SU-DHL-6 (cell line): ENCODE measurements around the gene PHPT1.

Source experiments
- H2AFZ ChIP-seq: fragments of 200-600 bp; sonication (generic); 2 replicates; pipeline ENCODE4 v1.6.1; 2014; ENCODE audit warnings: low read depth, mild to moderate bottlenecking, moderate library complexity, mixed read lengths, antibody characterized with exemption, low read length; ENCODE audit not compliant: severe bottlenecking
- H3F3A ChIP-seq: fragments of 200-600 bp; shearing (Covaris generic); 2 replicates; pipeline ENCODE4 v1.6.0; 2016; ENCODE audit warnings: antibody characterized with exemption, mild to moderate bottlenecking; ENCODE audit not compliant: insufficient read depth
- H3K27ac ChIP-seq: fragments of 200-600 bp; sonication (generic); 2 replicates; pipeline ENCODE4 v1.5.1; 2016; ENCODE audit warnings: low read depth, mild to moderate bottlenecking, low read length, moderate library complexity, mixed read lengths
- H3K27me3 ChIP-seq: fragments of 200-600 bp; sonication (generic), shearing (Covaris generic); 2 replicates; pipeline ENCODE4 v1.6.0; 2014; ENCODE audit warnings: mild to moderate bottlenecking, low read length
- H3K36me3 ChIP-seq: fragments of 200-600 bp; sonication (generic); 2 replicates; pipeline ENCODE4 v1.6.1; 2014; ENCODE audit warnings: mild to moderate bottlenecking, low read length, mixed read lengths
- H3K4me2 ChIP-seq: fragments of 300-600, 200-600 bp; shearing (Covaris generic), sonication (generic); 2 replicates; pipeline ENCODE4 v1.6.0; 2014; ENCODE audit warnings: low read length, low read depth, mild to moderate bottlenecking; ENCODE audit not compliant: poor library complexity, severe bottlenecking
- H3K4me3 ChIP-seq: fragments of 200-600 bp; sonication (generic); 2 replicates; pipeline ENCODE4 v1.5.1; 2014; ENCODE audit warnings: antibody characterized with exemption, low read length, mild to moderate bottlenecking, mixed read lengths; ENCODE audit not compliant: insufficient read depth, poor library complexity, severe bottlenecking
- H3K79me2 ChIP-seq: fragments of 200-600 bp; sonication (generic); 2 replicates; pipeline ENCODE4 v1.6.1; 2014; ENCODE audit warnings: mild to moderate bottlenecking, low read length, moderate library complexity; ENCODE audit not compliant: insufficient read depth
- H3K9ac ChIP-seq: fragments of 200-600 bp; sonication (generic); 2 replicates; pipeline ENCODE4 v1.7.0; 2014; ENCODE audit warnings: mild to moderate bottlenecking, low read length
- H3K9me2 ChIP-seq: fragments of 200-600 bp; sonication (generic); replicated peaks from 2 replicates; pipeline ENCODE4 v1.6.1; 2014; ENCODE audit warnings: low read length; ENCODE audit not compliant: insufficient read depth
- H3K9me3 ChIP-seq: fragments of 200-600 bp; sonication (generic); 2 replicates; pipeline ENCODE4 v1.6.1; 2014; ENCODE audit warnings: low read length, mixed read lengths; ENCODE audit not compliant: insufficient read depth
- H4K20me1 ChIP-seq: fragments of 200-600 bp; sonication (generic); 2 replicates; pipeline ENCODE4 v1.6.1; 2014; ENCODE audit warnings: low read depth, mild to moderate bottlenecking, antibody characterized with exemption, low read length, moderate library complexity, mixed read lengths
- CTCF ChIP-seq: fragments of 200-600 bp; sonication (generic); IDR thresholded peaks from one replicate; pipeline ENCODE4 v1.5.1; 2017; ENCODE audit warnings: antibody characterized with exemption, mild to moderate bottlenecking, low read length, moderate library complexity; ENCODE audit not compliant: insufficient read depth, poor library complexity, severe bottlenecking
- EZH2phosphoT487 ChIP-seq: fragments of 200-600 bp; sonication (generic), shearing (Covaris generic); conservative IDR thresholded peaks from 2 replicates; pipeline ENCODE4 v1.6.1; 2018; ENCODE audit warnings: mild to moderate bottlenecking, antibody characterized with exemption, low read length, moderate library complexity, mixed read lengths

The PHPT1 gene

DNA sequence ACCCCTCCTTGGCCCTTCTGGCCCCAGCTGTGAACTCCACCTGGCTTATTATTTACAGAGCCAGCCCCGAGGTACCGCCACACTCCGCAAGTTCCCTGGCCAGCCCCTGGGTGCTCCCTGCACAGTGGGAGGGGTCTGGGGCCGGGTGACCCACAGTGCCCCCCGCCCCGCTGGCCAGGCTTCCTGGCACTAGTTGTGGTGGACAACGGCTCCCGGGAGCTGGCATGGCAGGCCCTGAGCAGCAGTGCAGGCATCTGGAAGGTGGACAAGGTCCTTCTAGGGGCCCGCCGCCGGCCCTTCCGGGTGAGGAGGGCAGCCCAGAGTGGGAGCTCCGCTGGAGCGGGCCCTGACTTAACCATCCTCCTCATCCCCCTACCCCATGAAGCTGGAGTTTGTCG is 6.9 kb downstream of the PHPT1 start:
- no peak overlapping the region for H3K9ac ChIP-seq
- H2AFZ ChIP-seq: no peak overlapping the region
- H3K27ac ChIP-seq: no peak overlapping the region
- no peaks in the 10 kb centered on the region for H4K20me1 ChIP-seq
- H3K9me3 ChIP-seq: no peaks in the 10 kb centered on the region
- no peak overlapping the region for H3K4me2 ChIP-seq
- no peaks in the 10 kb centered on the region for H3K27me3 ChIP-seq
- H3K4me3 ChIP-seq: no peak overlapping the region
- H3K36me3 ChIP-seq: no peaks in the 10 kb centered on the region
- TF ChIP-seq CTCF (no peak), EZH2phosphoT487 (no peak)
- H3K9me2 ChIP-seq: no peaks in the 10 kb centered on the region
- no peaks in the 10 kb centered on the region for H3K79me2 ChIP-seq
- H3F3A ChIP-seq: no peaks in the 10 kb centered on the region

DNA sequence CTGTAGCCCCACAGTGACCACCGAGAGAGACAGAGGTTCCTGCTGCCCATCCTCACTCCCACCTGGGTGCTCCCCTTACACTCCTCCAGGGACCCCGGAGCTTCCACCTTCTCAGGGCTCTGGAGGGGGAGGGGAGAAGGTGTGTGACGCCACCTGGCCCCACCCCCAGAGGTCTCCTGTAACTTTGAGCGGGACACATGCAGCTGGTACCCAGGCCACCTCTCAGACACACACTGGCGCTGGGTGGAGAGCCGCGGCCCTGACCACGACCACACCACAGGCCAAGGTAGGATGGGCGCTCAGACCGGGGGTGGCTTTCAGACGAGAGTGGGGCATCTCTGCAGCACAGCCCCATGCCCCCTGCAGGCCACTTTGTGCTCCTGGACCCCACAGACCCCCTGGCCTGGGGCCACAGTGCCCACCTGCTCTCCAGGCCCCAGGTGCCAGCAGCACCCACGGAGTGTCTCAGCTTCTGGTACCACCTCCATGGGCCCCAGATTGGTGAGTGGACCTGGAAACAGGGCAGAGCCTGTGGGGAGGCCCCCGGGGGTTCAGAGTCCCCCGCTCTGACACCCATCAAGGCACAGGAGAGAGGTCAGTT is 7.4 kb downstream of the PHPT1 start:
- Histone ChIP-seq H4K20me1 (no peaks in the 10 kb centered on the region), H3K9me2 (no peaks in the 10 kb centered on the region), H3K9ac (no peak overlapping the region), H3K27ac (no peak overlapping the region), H3F3A (no peaks in the 10 kb centered on the region), H3K27me3 (no peaks in the 10 kb centered on the region), H3K36me3 (no peaks in the 10 kb centered on the region), H3K9me3 (no peaks in the 10 kb centered on the region), H3K79me2 (no peaks in the 10 kb centered on the region), H2AFZ (no peak overlapping the region), H3K4me2 (no peak overlapping the region), H3K4me3 (no peak overlapping the region)
- no peak for TF ChIP-seq EZH2phosphoT487
- peak; percentile 12 for TF ChIP-seq CTCF

GRCh38 chr9:136857166-136857565 is 8.0 kb downstream of the PHPT1 start:
- TF ChIP-seq EZH2phosphoT487 (no peak), CTCF (no peak)
- H3K9me2 ChIP-seq: no peaks in the 10 kb centered on the region
- no peak overlapping the region for H3K4me3 ChIP-seq
- H3K9ac ChIP-seq: no peak overlapping the region
- H3K4me2 ChIP-seq: no peak overlapping the region
- H2AFZ ChIP-seq: no peak overlapping the region
- H3K36me3 ChIP-seq: no peaks in the 10 kb centered on the region
- H3K9me3 ChIP-seq: no peaks in the 10 kb centered on the region
- no peak overlapping the region for H3K27ac ChIP-seq
- no peaks in the 10 kb centered on the region for H3F3A ChIP-seq
- no peaks in the 10 kb centered on the region for H3K27me3 ChIP-seq
- H4K20me1 ChIP-seq: no peaks in the 10 kb centered on the region
- no peaks in the 10 kb centered on the region for H3K79me2 ChIP-seq
